GM20431 (cell line): Measurements from ENCODE around the gene SUPT4H1.
"Not testable (repeated sequence)": the region's sequence is repeated elsewhere in the genome, so short reads cannot be mapped to it uniquely, and the experiment has no call there.

Experiments
- in situ Hi-C: fragments of 300-500 bp; cut with MseI, MboI; formaldehyde crosslinking; loops from one replicate; pipeline ENCODE4 v1.15.0; 2020; ENCODE audit warnings: low sequenced_read_pairs; ENCODE audit not compliant: unreplicated experiment

Gene SUPT4H1

GRCh38 chr17:58351831-58352595, at the start of gene SUPT4H1:
SUPT4H1 (minus strand) TSS chr17:58352201; CDS start chr17:58352135, 66 bp downstream.
- in situ Hi-C loops, result no loop called here

GRCh38 chr17:58401287-58401686, 49.3 kb upstream of the SUPT4H1 start:
- in situ Hi-C loops, result no loop called here

- in situ Hi-C loops, result no loop called here
Observed at GRCh38 chr17:58400826-58401225, 48.8 kb upstream of the SUPT4H1 start.

- in situ Hi-C loops, result no loop called here
Observed at GRCh38 chr17:58399974-58400373, 48.0 kb upstream of the SUPT4H1 start.

- in situ Hi-C loops, result no loop called here
Observed at GRCh38 chr17:58398574-58399266, 46.7 kb upstream of the SUPT4H1 start.

GRCh38 chr17:58397421-58397820, 45.4 kb upstream of the SUPT4H1 start:
- in situ Hi-C loops, result not testable (repeated sequence)

- in situ Hi-C loops, result no loop called here
Observed at GRCh38 chr17:58396173-58396572, 44.2 kb upstream of the SUPT4H1 start.

- in situ Hi-C loops, result no loop called here
Observed at GRCh38 chr17:58394534-58395223, 42.7 kb upstream of the SUPT4H1 start.

GRCh38 chr17:58391302-58391984, 39.4 kb upstream of the SUPT4H1 start:
- in situ Hi-C loops, result no loop called here

- in situ Hi-C loops, result no loop called here
Observed at GRCh38 chr17:58390884-58391283, 38.9 kb upstream of the SUPT4H1 start.

- in situ Hi-C loops, result no loop called here
Observed at GRCh38 chr17:58388302-58389190, 36.5 kb upstream of the SUPT4H1 start.

GRCh38 chr17:58387834-58388233, 35.8 kb upstream of the SUPT4H1 start:
- in situ Hi-C loops, result no loop called here

- in situ Hi-C loops, result no loop called here
Observed at GRCh38 chr17:58386708-58387107, 34.7 kb upstream of the SUPT4H1 start.

- in situ Hi-C loops, result no loop called here
Observed at GRCh38 chr17:58385359-58385899, 33.4 kb upstream of the SUPT4H1 start.

- in situ Hi-C loops, result no loop called here
Observed at GRCh38 chr17:58384897-58385296, 32.9 kb upstream of the SUPT4H1 start.

GRCh38 chr17:58383892-58384462, 32.0 kb upstream of the SUPT4H1 start:
- in situ Hi-C loops, result no loop called here

GRCh38 chr17:58382872-58383242, 30.9 kb upstream of the SUPT4H1 start:
- in situ Hi-C loops, result no loop called here

- in situ Hi-C loops, result no loop called here
Observed at GRCh38 chr17:58382108-58382871, 30.3 kb upstream of the SUPT4H1 start.
